SK-N-SH treated with all-trans-retinoic acid at 6 μM for 48 hours (cell line): ENCODE data around the gene CTNNA3.

Experiments
- ATAC-seq: fragments of 200-7000 bp; cut with Tn5 transposase; 3 replicates; pipeline ENCODE4 v1.9.1; 2020; ENCODE audit warnings: mild to moderate bottlenecking, moderate library complexity
- ARNTL ChIP-seq: fragments of 450-650 bp; formaldehyde crosslinking; IDR thresholded peaks from 2 replicates; pipeline ENCODE4 v1.5.0; 2020; ENCODE audit warnings: low read depth, mild to moderate bottlenecking, moderate library complexity, borderline replicate concordance
- CREB5 ChIP-seq: fragments of 250-450 bp; sonication (Bioruptor Pico); IDR thresholded peaks from 2 replicates; pipeline ENCODE4 v1.5.1; 2020; ENCODE audit warnings: low read depth, mild to moderate bottlenecking, moderate library complexity
- CSDC2 ChIP-seq: fragments of 250-450 bp; sonication (Bioruptor Pico); IDR thresholded peaks from 2 replicates; pipeline ENCODE4 v1.5.0; 2020; ENCODE audit warnings: mild to moderate bottlenecking, moderate library complexity
- CSRNP3 ChIP-seq: fragments of 250-450 bp; sonication (Bioruptor Pico); IDR thresholded peaks from 2 replicates; pipeline ENCODE4 v1.5.1; 2021; ENCODE audit warnings: mild to moderate bottlenecking, moderate library complexity
- ESRRG ChIP-seq: fragments of 250-450 bp; sonication (Bioruptor Pico); IDR thresholded peaks from 2 replicates; pipeline ENCODE4 v1.6.1; 2021; ENCODE audit warnings: mild to moderate bottlenecking
- GLIS3 ChIP-seq: fragments of 250-450 bp; sonication (Bioruptor Pico); IDR thresholded peaks from 2 replicates; pipeline ENCODE4 v1.5.0; 2020; ENCODE audit warnings: mild to moderate bottlenecking, moderate library complexity
- OSR1 ChIP-seq: fragments of 250-450 bp; sonication (Bioruptor Pico); IDR thresholded peaks from 2 replicates; pipeline ENCODE4 v1.8.0; 2022; ENCODE audit warnings: moderate library complexity, mild to moderate bottlenecking, inconsistent platforms
- PATZ1 ChIP-seq: fragments of 250-450 bp; sonication (Bioruptor Pico); IDR thresholded peaks from 2 replicates; pipeline ENCODE4 v1.8.0; 2020; ENCODE audit warnings: mild to moderate bottlenecking, moderate library complexity, borderline replicate concordance
- POU6F1 ChIP-seq: fragments of 250-450 bp; sonication (Bioruptor Pico); IDR thresholded peaks from 2 replicates; pipeline ENCODE4 v1.8.0; 2021; ENCODE audit warnings: low read depth, mild to moderate bottlenecking, moderate library complexity, borderline replicate concordance
- TCF4 ChIP-seq: fragments of 250-450 bp; sonication (Bioruptor Pico); IDR thresholded peaks from 2 replicates; pipeline ENCODE4 v1.8.0; 2021; ENCODE audit warnings: mild to moderate bottlenecking, moderate library complexity, borderline replicate concordance
- TSHZ2 ChIP-seq: fragments of 250-450 bp; sonication (Bioruptor Pico); IDR thresholded peaks from 2 replicates; pipeline ENCODE4 v1.5.0; 2020; ENCODE audit warnings: mild to moderate bottlenecking, moderate library complexity
- ZFP3 ChIP-seq: fragments of 250-450 bp; sonication (Bioruptor Pico); IDR thresholded peaks from 2 replicates; pipeline ENCODE4 v1.5.0; 2020; ENCODE audit warnings: mild to moderate bottlenecking, moderate library complexity
- ZFP30 ChIP-seq: fragments of 450-650 bp; formaldehyde crosslinking; IDR thresholded peaks from 2 replicates; pipeline ENCODE4 v1.5.0; 2022; ENCODE audit warnings: mild to moderate bottlenecking, moderate library complexity
- ZNF8 ChIP-seq: fragments of 450-650 bp; formaldehyde crosslinking; IDR thresholded peaks from 2 replicates; pipeline ENCODE4 v1.5.0; 2020; ENCODE audit warnings: mild to moderate bottlenecking, moderate library complexity

The CTNNA3 gene

GRCh38 chr10:66737241-66737640 is 958.8 kb downstream of the CTNNA3 start:
- TF ChIP-seq POU6F1 (CRISPR knock-in tag) (no peak), CSRNP3 (CRISPR knock-in tag) (no peak), TSHZ2 (CRISPR knock-in tag) (no peak)
- ATAC-seq = no peak

GRCh38 chr10:66723608-66724400 is 972.2 kb downstream of the CTNNA3 start:
- ATAC-seq = no peak
- TF ChIP-seq ARNTL (CRISPR knock-in tag) (no peak), ZFP3 (CRISPR knock-in tag) (no peak), CSRNP3 (CRISPR knock-in tag) (no peak), ESRRG (CRISPR knock-in tag) (no peak), ZFP30 (CRISPR knock-in tag) (no peak), PATZ1 (CRISPR knock-in tag) (no peak), CREB5 (no peak)

GRCh38 chr10:66719483-66719882 is 976.5 kb downstream of the CTNNA3 start:
- no peak for ATAC-seq
- TF ChIP-seq ZNF8 (CRISPR knock-in tag) (no peak), ZFP30 (CRISPR knock-in tag) (no peak), ESRRG (CRISPR knock-in tag) (no peak), CSDC2 (CRISPR knock-in tag) (no peak), CSRNP3 (CRISPR knock-in tag) (no peak), TSHZ2 (CRISPR knock-in tag) (no peak), GLIS3 (CRISPR knock-in tag) (no peak), TCF4 (CRISPR knock-in tag) (no peak), PATZ1 (CRISPR knock-in tag) (no peak), ARNTL (CRISPR knock-in tag) (no peak), POU6F1 (CRISPR knock-in tag) (no peak), OSR1 (no peak), ZFP3 (CRISPR knock-in tag) (no peak)
